H9 (cell line): ENCODE results near the gene RNF213. TPM values are rescaled to one million over a fixed set of nuclear protein-coding genes. Genes with fewer than 3 reads are reported as not detected.

Source experiments
- DNase-seq: peaks from one replicate; pipeline ENCODE4 v3.0.0-alpha.2; 2017
- H2AFZ ChIP-seq: one replicate; pipeline ENCODE4 v1.6.1; 2013; ENCODE audit warnings: mild to moderate bottlenecking, low read length, control low read depth, moderate library complexity
- H2AK5ac ChIP-seq: 2 replicates; pipeline ENCODE4 v1.6.1; 2013; ENCODE audit warnings: low read length, control low read depth, mixed read lengths; ENCODE audit not compliant: insufficient read length
- H2BK120ac ChIP-seq: one replicate; pipeline ENCODE4 v1.6.1; 2013; ENCODE audit warnings: low read depth, mild to moderate bottlenecking, low read length, control low read depth, inconsistent platforms; ENCODE audit not compliant: poor library complexity, severe bottlenecking
- H2BK12ac ChIP-seq: 2 replicates; pipeline ENCODE4 v1.6.1; 2013; ENCODE audit warnings: low read length, control low read depth, mixed read lengths, low read depth; ENCODE audit not compliant: insufficient read length
- H2BK15ac ChIP-seq: 2 replicates; pipeline ENCODE4 v1.6.1; 2013; ENCODE audit warnings: low read depth, low read length, control low read depth
- H2BK20ac ChIP-seq: one replicate; pipeline ENCODE4 v1.6.1; 2013; ENCODE audit warnings: low read depth, mild to moderate bottlenecking, low read length, control low read depth, inconsistent platforms; ENCODE audit not compliant: poor library complexity, severe bottlenecking
- H2BK5ac ChIP-seq: 2 replicates; pipeline ENCODE4 v1.6.1; 2013; ENCODE audit warnings: low read length, control low read depth, mixed read lengths; ENCODE audit not compliant: insufficient read length
- H3K14ac ChIP-seq: 2 replicates; pipeline ENCODE4 v1.6.1; 2013; ENCODE audit warnings: low read length, control low read depth; ENCODE audit not compliant: insufficient read depth
- H3K18ac ChIP-seq: 2 replicates; pipeline ENCODE4 v1.6.1; 2013; ENCODE audit warnings: low read depth, mild to moderate bottlenecking, mixed read lengths, low read length, control low read depth; ENCODE audit not compliant: insufficient read length
- H3K23ac ChIP-seq: 2 replicates; pipeline ENCODE4 v1.6.1; 2013; ENCODE audit warnings: low read length, control low read depth, mixed read lengths, low read depth; ENCODE audit not compliant: insufficient read length
- H3K23me2 ChIP-seq: 2 replicates; pipeline ENCODE4 v1.6.1; 2013; ENCODE audit warnings: low read depth, mild to moderate bottlenecking, mixed read lengths, low read length, control low read depth; ENCODE audit not compliant: insufficient read length, poor library complexity, severe bottlenecking
- H3K27ac ChIP-seq: 2 replicates; pipeline ENCODE4 v1.5.1; 2013; ENCODE audit warnings: low read length, control low read depth, mixed read lengths, low read depth; ENCODE audit not compliant: insufficient read length
- H3K27me3 ChIP-seq: 2 replicates; pipeline ENCODE4 v1.6.1; 2013; ENCODE audit warnings: low read length, control low read depth, inconsistent platforms; ENCODE audit not compliant: insufficient read depth
- H3K4ac ChIP-seq: 2 replicates; pipeline ENCODE4 v1.6.1; 2013; ENCODE audit warnings: low read depth, mild to moderate bottlenecking, control low read depth, inconsistent platforms, low read length, moderate library complexity
- H3K4me1 ChIP-seq: 2 replicates; pipeline ENCODE4 v1.6.1; 2013; ENCODE audit warnings: low read length, control low read depth, inconsistent platforms; ENCODE audit not compliant: insufficient read depth
- H3K4me2 ChIP-seq: 2 replicates; pipeline ENCODE4 v1.6.1; 2013; ENCODE audit warnings: low read length, control low read depth, mixed read lengths; ENCODE audit not compliant: insufficient read length, insufficient read depth
- H3K56ac ChIP-seq: 2 replicates; pipeline ENCODE4 v1.6.1; 2013; ENCODE audit warnings: low read depth, mild to moderate bottlenecking, mixed read lengths, low read length, control low read depth; ENCODE audit not compliant: insufficient read length
- H3K79me1 ChIP-seq: 2 replicates; pipeline ENCODE4 v1.6.1; 2013; ENCODE audit warnings: low read depth, mild to moderate bottlenecking, moderate library complexity, low read length, control low read depth, inconsistent platforms; ENCODE audit not compliant: insufficient read depth, poor library complexity, severe bottlenecking
- H3K79me2 ChIP-seq: 2 replicates; pipeline ENCODE4 v1.6.1; 2013; ENCODE audit warnings: low read length, control low read depth, inconsistent platforms; ENCODE audit not compliant: insufficient read depth
- H3K9ac ChIP-seq: 2 replicates; pipeline ENCODE4 v1.6.1; 2013; ENCODE audit warnings: low read length, control low read depth, mixed read lengths; ENCODE audit not compliant: insufficient read length; ENCODE audit errors: extremely low read depth
- H3K9me3 ChIP-seq: one replicate; pipeline ENCODE4 v1.6.1; 2013; ENCODE audit warnings: low read depth, low read length, inconsistent platforms; ENCODE audit not compliant: control insufficient read depth
- H3T11ph ChIP-seq: one replicate; pipeline ENCODE4 v1.6.1; 2013; ENCODE audit warnings: mild to moderate bottlenecking, low read length, control low read depth, inconsistent platforms
- H4K20me1 ChIP-seq: one replicate; pipeline ENCODE4 v1.6.1; 2013; ENCODE audit not compliant: control insufficient read depth, insufficient read length, insufficient read depth
- H4K5ac ChIP-seq: 2 replicates; pipeline ENCODE4 v1.6.1; 2013; ENCODE audit warnings: low read depth, mild to moderate bottlenecking, mixed read lengths, low read length, control low read depth; ENCODE audit not compliant: insufficient read length
- H4K8ac ChIP-seq: replicated peaks from 2 replicates; pipeline ENCODE4 v1.6.1; 2013; ENCODE audit warnings: low read length, control low read depth, mixed read lengths, low read depth; ENCODE audit not compliant: insufficient read length
- H4K91ac ChIP-seq: 2 replicates; pipeline ENCODE4 v1.6.1; 2013; ENCODE audit warnings: low read depth, mild to moderate bottlenecking, moderate library complexity, mixed read lengths, low read length, control low read depth; ENCODE audit not compliant: insufficient read length
- H3K27ac Mint-ChIP-seq, 3 experiments: 2 replicates in 2 of 3; 3 replicates in 1 of 3; pipeline ENCODE4 v1.8.0; 2020 to 2021; ENCODE audit warnings: mixed read lengths in 3 of 3, mild to moderate bottlenecking in 1 of 3, moderate library complexity in 1 of 3
- H3K27me3 Mint-ChIP-seq: 2 replicates; pipeline ENCODE4 v1.8.0; 2021; ENCODE audit warnings: low read depth, mild to moderate bottlenecking, moderate library complexity, mixed read lengths
- H3K36me3 Mint-ChIP-seq, 3 experiments: 2 replicates in 2 of 3; 3 replicates in 1 of 3; pipeline ENCODE4 v1.8.0; 2020 to 2021; ENCODE audit warnings: low read depth in 3 of 3, mixed read lengths in 3 of 3; ENCODE audit not compliant: insufficient read depth in 1 of 3
- H3K4me1 Mint-ChIP-seq, 2 experiments: 2 replicates each; pipeline ENCODE4 v1.8.0; 2020; ENCODE audit warnings: mixed read lengths in 2 of 2
- H3K4me3 Mint-ChIP-seq, 2 experiments: 2 replicates in 1 of 2; 3 replicates in 1 of 2; pipeline ENCODE4 v1.8.0; 2020 to 2021; ENCODE audit warnings: mild to moderate bottlenecking in 2 of 2, mixed read lengths in 2 of 2, moderate library complexity in 1 of 2
- H3K9me3 Mint-ChIP-seq, 2 experiments: 2 replicates in 1 of 2; 3 replicates in 1 of 2; pipeline ENCODE4 v1.8.0; 2020; ENCODE audit warnings: mild to moderate bottlenecking in 2 of 2, mixed read lengths in 2 of 2, moderate library complexity in 1 of 2
- CTCF ChIP-seq: fragments of 200-600 bp; sonication (generic); conservative IDR thresholded peaks from 3 replicates; pipeline ENCODE4 v1.8.0; 2021; ENCODE audit warnings: antibody characterized with exemption, mild to moderate bottlenecking
- WGBS: extraction: QIAGEN DNeasy Blood & Tissue Kit; methylation state at CpG from one replicate; pipeline ENCODE4 v1.1.7; 2013; ENCODE audit warnings: missing lambda C conversion rate, low lambda C conversion rate, mixed read lengths; ENCODE audit not compliant: insufficient read length; ENCODE audit errors: extremely low coverage; 5-methylcytosine and 5-hydroxymethylcytosine counted together
- total RNA-seq: library from RNA; stranded (reverse); gene quantifications from 2 replicates; pipeline ENCODE4 v1.2.1, GENCODE V29; 2021

RNF213 gene
- total RNA-seq, 1 experiment from 2014 or later: 34.3 TPM

- peaks cover 4 to 10% of the 10 kb centered on the region in 2 experiments for H3K4me1 Mint-ChIP-seq
- H3K36me3 Mint-ChIP-seq: no peaks in the 10 kb centered on the region
- no peak overlapping the region for H3K4me3 Mint-ChIP-seq
These were observed 166.1 kb downstream of the RNF213 start for GRCh38 chr17:80426671-80427326.

More at GRCh38 chr17:80426671-80427326, 166.1 kb downstream of the RNF213 start:
- no peak overlapping the region for H3K18ac ChIP-seq
- H2BK12ac ChIP-seq: no peak overlapping the region
- no peak overlapping the region for H3K14ac ChIP-seq
- H3K4ac ChIP-seq: no peak overlapping the region
- H3K79me2 ChIP-seq: no peaks in the 10 kb centered on the region
- H2BK20ac ChIP-seq: no peak overlapping the region
- no peaks in the 10 kb centered on the region for H3K23me2 ChIP-seq
- peak; percentile 93 for DNase-seq
- H3K27ac ChIP-seq: no peak overlapping the region
- H3K27me3 Mint-ChIP-seq: peaks cover 4% of the 10 kb centered on the region
- no peak overlapping the region for H4K5ac ChIP-seq
- no peak overlapping the region for H3K56ac ChIP-seq
- H2BK15ac ChIP-seq: no peak overlapping the region
- H3K9me3 Mint-ChIP-seq: no peaks in the 10 kb centered on the region
- no peak overlapping the region for H4K8ac ChIP-seq
- no peak overlapping the region for H4K91ac ChIP-seq
- no peaks in the 10 kb centered on the region for H3K79me1 ChIP-seq
- H3K27me3 ChIP-seq: no peaks in the 10 kb centered on the region
- no peak overlapping the region for H2AK5ac ChIP-seq
- no peak overlapping the region for H3K4me2 ChIP-seq
- no peak overlapping the region for H2BK120ac ChIP-seq
- no peak overlapping the region for H2BK5ac ChIP-seq
- no peaks in the 10 kb centered on the region for H3K4me1 ChIP-seq
- H2AFZ ChIP-seq: no peak overlapping the region
- no peak overlapping the region for H3T11ph ChIP-seq
- H3K9ac ChIP-seq: no peak overlapping the region
- H4K20me1 ChIP-seq: no peaks in the 10 kb centered on the region
- H3K9me3 ChIP-seq: no peaks in the 10 kb centered on the region
- peak; percentile 99 for TF ChIP-seq CTCF
- no CpG with 5 or more reads among the region's 24 CpGs for WGBS
- H3K27ac Mint-ChIP-seq: peak overlapping the region in 1 of 3 experiments; percentile 83; a peak in 1 of 7 replicates
- no peak overlapping the region for H3K23ac ChIP-seq
